T-helper 22 cell (primary cell): ENCODE data around the gene MGME1.

Experiments used
- DNase-seq: peaks from one replicate; pipeline ENCODE4 v3.0.0-alpha.2; 2020; ENCODE audit warnings: low read depth

MGME1 gene

DNA sequence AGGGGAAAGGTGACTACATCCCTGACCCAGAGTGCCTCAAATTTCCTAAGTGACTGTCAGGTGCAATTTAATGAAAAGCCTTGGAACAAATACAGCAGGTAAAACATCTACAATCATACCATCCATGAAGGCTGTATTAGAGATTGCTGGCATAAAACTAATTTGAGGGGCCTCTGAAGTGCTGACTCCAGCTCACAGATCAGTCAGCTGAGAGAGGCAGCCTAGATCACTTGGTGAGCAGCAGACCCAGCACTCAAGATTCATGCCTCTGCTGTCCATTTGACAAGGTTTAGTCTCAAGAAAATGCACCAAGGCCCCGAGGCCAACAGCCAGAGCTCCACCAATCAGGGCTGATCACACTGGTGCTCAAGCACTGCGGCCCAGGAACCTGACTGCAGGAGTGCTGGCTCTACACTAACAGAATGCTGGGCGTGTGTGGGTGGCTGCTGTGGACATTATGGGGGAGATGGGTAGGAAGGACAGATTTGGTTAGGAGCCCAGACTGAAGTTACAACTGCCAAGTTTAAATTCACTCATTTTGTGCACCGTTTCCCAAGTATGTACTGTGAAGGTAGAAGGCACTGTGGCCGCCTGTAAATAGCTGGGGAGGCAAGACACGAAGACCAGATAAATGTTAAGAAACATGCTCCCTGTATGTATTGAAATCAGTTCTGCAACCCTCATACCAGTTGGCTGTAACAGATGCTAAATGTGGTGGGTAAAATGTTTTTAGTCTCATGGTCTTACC is 28.4 kb upstream of the MGME1 start:
- no peak for DNase-seq

DNA sequence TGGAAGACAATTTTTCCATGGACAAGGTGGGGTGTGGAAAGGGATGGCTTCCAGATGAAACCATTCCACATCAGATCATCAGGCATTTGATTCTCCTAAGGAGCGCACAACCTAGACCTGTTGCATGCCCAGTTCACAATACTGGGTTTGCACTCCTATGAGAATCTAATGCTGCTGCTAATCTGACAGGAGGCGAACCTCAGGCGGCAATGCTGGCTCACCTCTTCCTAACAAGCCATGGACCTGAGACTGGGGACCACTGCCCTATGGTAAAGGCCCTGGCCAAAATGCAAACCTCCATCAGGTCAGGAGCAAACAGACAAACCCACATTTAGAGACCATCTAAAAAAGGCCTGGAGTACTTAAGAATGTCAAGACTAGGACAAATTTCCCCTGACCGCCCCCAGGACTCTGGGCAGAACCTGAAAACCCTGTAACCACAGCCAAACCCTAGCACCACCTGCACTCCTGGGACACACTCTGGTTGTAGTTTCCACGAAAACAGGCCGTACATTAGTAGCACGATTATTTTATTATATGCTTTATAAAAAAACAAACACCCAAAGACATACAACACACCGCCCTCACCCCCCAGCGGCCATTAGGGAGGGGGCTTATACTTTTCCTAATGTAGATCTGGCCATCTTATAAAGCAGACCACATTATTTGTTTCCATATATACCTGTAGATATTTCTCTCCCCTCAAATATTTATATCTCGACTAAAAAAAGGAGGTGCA is 27.6 kb upstream of the MGME1 start:
- DNase-seq: no peak

DNA sequence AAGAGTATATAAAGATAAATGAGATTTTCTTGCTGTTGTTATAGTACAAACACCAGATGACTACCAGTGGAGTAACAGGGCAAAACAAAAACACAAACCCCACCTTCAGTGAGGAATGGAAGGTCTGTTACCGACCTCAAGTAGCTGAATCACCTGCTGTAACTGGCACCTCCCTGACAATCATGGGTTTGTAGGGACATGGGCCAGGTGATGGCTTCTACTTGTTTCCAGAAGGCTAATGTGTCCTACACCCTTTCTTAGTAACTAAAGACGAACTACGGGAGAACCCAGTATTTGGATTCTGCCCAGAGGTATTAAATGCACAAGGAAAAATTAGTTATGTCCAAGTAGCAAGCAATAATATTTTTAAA is 27.0 kb upstream of the MGME1 start:
- DNase-seq: no peak

DNA sequence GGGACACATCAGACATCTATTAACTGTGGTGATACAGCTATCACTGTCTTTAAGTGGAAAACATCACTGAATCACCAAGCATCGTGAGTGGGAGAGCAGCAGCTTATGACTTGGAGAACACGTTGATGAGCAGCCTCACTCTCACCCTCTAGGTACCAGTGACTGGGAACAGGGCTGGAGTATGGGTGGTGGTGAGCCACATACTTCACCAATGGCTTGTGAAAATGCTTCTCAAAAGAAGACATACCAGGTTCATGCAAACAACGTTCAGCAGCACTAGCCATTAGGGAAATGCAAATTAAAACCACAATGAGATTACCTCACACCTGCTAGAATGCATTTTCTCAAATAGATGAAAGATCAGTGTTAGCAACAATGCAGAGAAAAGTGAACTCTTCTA is 25.5 kb upstream of the MGME1 start:
- DNase-seq: no peak

DNA sequence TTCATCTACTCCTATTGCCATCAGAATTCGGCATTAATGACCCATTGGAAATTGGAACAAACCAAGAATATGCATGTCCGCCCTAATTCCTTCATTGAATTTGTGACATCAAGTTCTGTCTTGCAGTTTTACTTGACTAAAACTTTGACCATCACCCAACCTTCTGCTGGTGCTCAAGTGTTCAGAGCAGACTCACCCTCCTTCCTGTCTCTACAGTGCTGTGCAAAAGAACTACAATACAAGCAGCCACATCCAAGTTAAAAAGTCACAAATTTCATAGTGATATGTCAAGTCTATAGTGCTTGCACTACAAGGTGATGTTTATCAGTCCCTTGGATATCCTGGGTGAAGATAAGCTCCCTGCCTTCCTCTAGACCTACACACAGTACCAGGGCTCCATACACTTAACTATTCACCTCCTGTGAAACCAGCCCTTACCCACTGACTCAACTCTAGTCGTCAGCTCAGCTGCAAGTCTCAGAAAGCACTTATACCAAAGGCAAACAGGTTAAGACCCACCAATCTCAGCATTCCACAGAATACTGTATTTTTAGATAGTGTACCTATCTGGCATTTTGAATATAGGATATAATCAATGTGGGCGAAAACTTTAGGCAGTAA is 23.9 kb upstream of the MGME1 start:
- no peak for DNase-seq

DNA sequence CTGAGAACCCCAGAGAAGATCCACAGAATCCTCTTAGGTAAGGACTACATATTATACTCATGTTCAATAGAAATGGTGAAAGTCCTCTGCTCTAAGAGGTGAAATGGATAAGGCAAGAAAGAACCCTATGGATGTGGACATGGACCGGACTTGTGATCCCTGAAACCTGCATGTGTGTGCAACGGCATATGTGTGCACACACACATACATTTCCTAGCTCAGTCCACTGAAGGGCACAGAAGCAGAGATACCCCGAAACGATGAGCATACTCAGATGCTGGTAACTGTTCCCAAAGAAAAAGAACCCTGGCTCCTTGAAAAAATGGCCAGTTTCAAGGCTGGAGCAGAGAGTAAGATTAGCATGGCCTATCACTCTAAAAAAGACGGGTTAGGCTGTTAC is 22.8 kb upstream of the MGME1 start:
- DNase-seq: no peak

DNA sequence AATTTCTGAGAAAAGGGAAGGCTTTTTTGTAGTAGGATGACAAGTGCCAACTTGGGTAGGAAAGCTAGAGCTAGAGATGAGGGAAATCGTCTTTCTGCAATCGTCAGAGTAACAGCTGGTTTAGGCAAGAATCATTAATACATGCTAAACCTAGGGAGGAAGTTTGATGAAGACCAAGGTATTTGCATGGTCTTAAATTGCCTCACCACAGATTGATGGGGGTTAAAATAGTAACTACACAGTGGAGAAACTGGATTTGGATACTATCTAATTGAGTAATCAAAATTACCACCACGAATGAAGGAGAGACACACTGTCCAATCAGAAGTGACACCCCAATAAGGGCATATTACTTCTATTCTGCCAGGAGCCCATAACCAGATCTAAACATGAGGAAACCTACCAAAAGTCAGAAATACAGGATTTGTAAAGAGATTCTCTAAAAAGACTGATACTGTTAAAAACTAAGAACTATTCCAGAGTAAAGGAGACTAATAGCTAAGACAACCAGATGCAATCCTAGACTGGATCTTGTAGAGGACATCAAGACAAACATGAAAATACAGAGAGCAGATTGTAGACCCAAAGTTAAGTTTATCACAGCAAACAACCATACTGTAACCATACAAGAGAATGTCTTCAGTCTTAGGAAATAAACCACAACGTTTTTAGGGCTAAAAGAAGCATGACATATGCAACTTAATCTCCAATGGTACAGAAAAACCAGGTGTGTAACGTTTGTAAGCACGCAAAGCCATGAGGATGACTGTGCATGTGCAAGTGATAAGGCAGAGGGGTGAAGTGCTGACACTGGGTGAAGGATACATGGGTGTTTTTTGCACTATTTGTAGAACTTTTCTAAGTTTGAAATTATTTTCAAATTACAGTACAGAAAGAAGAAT is 22.0 kb upstream of the MGME1 start:
- DNase-seq: no peak

DNA sequence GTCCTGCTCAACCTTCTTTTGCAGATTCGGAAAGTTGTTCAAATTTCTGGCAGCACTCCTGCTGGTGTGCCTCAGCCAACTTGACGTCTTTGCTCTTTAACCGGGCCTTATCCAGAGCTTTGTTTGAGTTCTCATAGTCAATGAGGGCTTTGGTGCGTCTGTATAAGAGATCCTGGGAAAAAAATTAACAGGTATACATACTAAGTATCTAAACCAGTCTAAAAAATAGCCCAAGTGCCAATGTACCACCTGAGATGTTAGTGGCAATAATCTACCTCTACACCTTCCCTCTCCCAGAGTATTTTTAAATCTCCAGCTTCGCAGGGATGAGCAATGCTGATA is 21.4 kb upstream of the MGME1 start:
- DNase-seq: no peak

DNA sequence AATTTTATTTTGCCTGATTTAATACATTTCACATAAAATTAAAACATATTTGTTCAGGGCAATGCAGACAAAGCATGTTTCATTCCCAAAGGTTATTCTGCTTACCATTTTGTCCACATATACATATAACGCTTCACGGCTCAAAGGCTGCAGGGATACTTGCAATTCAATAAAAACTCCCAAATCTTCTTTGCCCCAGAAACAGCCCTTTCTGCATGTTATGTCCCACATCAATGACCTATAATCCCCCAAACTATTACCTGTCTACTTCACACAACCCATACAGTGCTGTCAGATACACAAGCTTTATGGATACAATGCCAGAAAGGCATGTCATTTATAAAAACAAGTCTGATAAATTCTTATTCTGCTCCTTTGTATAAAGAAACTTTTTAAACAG is 20.4 kb upstream of the MGME1 start:
- no peak for DNase-seq

DNA sequence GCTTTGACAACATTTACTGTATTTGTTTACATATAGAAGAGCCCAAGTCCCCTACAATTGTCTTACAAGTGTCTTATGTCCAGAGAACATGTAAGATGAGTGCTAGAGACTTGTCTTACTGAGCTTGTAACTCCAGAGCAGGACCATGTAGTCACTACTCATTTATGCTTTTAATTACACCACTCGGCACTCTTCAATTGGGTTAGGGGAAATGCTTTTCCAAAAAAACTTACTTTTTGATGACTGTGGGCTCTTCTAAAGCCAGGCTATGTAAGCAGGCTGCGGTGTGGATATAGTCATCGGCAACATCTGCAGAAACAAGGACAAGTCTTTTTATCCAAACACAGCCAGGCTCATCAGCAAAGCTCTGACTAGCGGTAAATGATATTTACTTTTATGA is 18.9 kb upstream of the MGME1 start:
- DNase-seq: no peak

DNA sequence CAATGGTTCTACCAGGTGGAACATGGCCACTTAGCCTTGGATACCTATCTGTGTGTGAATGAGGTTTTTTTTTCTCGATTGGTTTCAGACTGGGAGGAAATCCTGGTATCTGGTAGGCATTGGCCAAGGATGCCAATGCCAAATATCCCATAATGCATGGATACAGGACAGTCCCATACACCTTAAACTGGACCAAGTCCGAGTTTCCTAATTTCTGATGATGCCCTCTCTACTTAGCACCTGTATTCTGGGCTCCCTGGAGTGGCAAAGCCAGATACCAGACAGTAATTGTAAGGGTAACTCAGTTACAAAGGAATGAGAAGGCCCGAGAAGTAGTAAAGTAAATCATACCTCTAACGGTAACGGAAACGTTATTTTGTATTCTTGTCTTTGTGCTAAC is 18.1 kb upstream of the MGME1 start:
- no peak for DNase-seq

DNA sequence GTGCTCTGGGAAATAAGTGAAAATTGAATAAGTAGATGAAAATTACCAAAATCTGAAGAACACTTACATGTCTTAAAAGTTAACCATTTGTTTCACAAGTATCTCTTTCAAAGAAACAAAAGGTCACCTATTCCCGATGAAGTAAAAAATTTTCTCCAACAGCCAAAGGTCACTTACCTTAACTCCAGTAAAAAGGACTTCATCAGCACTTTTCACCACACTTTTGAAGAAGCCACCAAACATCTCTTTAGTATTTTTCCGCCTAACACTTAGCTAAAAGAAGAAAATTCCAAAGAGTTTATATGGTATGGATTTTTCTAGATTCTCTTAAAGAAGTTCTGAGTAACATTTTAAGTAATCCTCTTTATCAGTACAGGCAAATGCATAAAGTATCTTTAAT is 17.5 kb upstream of the MGME1 start:
- DNase-seq: no peak

DNA sequence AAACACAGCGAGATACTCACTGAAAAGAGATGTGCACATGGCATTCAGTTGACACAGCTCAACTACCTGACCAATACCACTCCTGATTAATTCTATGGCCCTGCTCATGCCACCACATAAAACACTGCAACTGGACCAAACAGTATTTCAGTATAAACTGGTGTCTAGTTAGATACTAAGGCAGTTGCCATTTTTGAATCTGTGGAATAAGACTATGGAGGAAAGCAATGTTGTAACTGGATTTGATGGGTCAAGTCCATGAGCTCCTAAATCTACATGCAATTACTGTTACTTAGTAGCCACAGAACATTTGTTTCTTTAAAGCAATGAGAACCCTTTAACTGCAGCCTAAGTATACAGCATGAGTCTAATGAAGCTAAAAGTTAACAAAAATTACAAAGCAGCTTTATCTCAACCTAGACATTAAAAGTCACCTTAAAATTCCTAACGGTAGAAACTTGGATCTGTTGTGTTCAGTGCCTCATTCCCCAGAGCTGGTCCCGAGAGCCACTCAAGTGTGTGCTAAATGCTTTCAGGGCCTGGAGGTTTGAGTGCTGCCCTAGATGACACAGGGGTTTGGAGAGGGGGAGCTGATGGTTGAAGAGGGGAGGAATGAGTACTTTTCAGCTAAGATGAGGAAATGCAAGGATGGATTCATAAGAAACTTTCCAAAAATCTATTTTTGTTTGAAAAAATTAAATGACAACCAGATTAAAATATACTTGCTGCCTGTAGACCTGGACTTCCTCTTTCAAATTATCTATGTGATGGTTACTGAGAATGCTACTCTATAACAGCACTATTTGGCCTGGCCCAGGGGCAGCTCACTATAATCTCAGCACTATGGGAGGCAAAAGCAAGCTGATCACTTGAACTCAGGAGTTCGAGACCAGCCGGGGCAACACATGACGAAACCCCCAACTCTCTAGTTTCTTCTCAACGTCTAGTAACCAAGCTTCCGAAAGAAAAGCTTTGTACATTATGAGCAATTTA is 15.8 kb upstream of the MGME1 start:
- DNase-seq: no peak

DNA sequence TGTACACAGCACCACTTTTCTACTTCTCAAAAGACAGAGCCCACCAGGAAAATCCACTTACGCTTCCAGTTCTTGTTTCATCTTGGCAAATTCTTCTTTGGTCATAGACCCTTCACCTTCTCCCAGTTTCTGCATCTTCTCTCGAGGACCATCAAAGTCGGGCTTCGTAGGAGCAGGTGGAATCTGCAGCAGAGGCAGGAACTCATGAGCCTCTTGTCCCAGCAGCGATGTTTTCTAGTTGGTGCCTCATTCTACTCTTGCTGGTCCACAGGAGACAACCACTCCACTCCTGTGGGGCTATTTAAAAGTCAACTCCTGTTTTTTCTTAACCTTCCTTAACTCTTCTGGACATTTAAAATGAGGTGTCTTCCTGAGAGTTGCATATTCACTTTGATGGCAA is 14.9 kb upstream of the MGME1 start:
- DNase-seq: no peak

DNA sequence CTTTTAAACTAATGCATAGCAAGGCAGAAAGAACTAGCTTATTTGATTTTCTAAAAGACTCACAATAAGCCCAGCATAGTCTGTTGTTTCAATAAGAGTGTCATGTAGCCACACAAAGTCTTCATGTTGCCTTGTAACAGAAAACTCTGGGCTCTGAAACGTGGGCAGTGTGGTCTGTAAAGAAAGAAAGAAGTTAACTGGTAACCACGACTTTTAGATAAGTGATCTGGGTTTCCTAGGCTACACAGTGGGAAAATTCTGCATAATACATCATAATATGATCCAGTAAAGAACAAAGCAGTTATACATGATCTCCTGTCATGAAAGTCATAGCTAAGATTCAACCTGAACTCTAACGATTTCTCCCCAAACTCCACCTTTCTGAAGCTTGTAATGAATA is 13.5 kb upstream of the MGME1 start:
- no peak for DNase-seq

DNA sequence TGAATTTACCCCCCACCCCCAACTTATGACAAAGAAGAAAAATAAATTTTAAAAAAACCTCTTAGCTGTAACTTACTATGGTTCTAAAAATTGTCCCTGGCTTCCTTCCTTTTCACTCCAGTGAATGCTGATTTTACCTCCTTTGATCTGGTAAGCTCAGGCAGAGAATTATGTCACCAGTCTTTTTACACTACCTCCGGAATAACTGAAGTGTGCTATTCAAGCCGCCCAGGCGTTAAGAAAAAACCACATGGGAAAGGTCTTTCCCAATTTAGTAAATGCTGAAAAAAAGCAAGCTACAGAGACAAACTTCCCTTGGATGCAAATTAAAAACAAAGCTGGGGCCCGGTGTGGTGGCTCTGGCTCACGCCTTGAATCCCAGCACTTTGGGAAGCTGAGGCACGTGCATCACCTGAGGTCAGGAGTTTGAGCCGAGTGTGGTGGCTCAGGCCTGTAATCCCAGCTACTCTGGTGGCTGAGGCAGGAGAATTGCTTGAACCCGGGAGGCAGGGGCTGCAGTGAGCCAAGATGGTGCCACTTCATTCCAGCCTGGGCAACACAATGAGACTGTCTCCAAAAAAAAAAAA is 12.6 kb upstream of the MGME1 start:
- DNase-seq: no peak

DNA sequence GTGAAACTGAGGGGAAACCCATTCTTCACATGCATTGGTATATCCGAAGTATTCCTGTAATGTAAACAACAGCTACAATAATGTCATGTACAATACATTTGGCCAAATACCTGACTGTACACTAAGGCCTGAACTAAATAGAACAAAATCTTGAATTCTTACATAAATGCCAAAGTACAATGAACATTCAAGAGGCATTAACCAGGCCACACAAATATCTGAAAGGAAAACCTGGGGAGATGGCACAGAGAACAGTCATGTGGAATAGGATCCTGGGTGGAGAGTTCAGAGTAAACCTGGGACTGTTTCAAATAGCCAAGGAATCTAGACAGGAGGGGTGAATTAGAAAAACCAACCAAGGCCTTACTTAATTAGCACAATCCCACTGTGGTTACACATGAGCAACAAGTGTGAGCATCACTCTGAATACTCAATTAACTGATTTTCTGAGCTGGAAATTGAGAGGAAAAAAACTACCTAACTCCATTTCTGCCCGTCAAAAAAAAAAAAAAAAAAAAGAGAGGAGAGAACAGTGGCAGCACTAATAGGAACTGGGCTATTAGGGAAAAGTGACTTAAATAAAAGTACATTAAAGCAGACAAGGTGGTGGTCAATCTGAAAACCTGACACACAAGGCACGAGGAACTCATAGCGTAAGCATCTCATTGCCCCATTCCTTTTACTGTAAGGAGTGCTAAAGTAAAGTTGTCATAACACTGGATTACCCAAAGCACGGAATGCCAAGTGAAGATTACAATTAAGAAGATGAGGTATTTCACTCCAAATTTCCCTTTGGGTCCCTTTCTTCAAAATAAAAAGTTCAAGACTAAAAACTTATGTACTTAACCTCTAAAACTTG is 11.1 kb upstream of the MGME1 start:
- DNase-seq: no peak

DNA sequence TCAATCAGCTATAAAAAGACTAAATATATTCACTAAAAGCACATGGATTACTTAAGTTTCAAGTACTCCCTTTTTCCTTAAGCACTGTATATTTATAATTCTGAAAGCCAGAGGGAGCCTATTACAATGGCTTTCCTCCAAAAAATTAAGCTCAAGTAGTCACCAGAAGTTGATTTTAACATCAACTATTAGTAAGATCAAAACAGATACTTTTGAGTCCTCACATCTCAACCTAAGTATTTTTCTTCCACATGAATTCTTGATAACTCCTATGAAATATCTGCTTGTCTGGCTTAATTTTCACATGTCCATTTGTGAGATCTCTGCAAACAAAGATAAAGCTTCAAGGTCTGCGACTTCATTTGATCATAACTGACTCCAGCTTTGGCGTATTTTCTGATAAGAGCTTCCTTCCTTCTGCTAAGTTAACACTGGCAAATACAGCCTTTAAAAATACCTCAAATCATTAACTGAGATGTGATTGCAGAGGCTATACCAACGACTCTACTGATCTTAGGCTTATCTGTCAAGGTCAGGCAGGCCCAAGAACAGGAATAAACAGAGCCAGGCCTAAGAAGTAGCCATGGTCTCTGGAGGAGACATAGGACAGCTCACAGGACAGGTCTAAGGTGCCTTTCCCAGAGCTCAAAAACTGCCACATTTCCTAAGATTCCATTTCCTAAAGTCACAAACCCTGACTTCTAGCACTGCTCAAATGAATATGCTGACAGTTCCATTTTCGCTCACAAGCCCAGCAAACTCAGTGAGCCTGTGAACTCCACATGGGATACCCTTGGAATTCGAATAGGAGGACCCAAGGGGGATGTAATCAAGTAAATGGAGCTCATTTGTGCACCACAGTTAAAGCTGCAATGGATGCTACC is 10.2 kb upstream of the MGME1 start:
- DNase-seq: no peak

DNA sequence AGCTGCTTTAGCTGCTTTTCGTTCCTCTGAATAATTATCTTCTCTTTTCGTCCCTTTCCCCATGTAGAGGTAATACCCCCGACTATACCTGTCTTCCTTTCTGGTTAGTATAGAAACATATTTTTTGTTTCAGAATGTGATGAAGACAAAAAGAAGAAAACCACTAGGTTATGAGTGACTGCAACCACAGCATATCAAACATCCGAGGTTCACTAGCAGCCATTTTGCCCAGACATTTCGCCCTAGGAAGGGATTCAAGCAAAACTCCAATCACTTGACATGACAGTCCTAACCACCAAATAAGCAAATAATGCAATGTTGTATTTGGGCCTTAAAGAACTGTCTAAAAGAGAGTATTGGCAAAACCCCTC is 9.6 kb upstream of the MGME1 start:
- DNase-seq: no peak
